AG09319 (cell line): ENCODE measurements around the gene HTT.

ENCODE experiments used
- DNase-seq: peaks from one replicate; pipeline ENCODE4 v3.0.0-alpha.2; 2010; ENCODE audit warnings: low read depth; ENCODE audit errors: extremely low read depth
- CTCF ChIP-seq: IDR thresholded peaks from 2 replicates; pipeline ENCODE4 v1.5.1; 2011; ENCODE audit warnings: low read depth, mild to moderate bottlenecking, inconsistent platforms, low read length, moderate library complexity

HTT gene

GRCh38 chr4:3233391-3234071 lies 159.1 kb downstream of the HTT start:
- no peak for DNase-seq
- no peak for TF ChIP-seq CTCF

- no peak for DNase-seq
- no peak for TF ChIP-seq CTCF
Measured at GRCh38 chr4:3234171-3235029, 159.9 kb downstream of the HTT start.

- TF ChIP-seq CTCF = no peak
- no peak for DNase-seq
Measured at GRCh38 chr4:3235030-3235345, 160.5 kb downstream of the HTT start.

- no peak for TF ChIP-seq CTCF
- no peak for DNase-seq
Measured at GRCh38 chr4:3235581-3235980, 161.1 kb downstream of the HTT start.

- DNase-seq = no peak
- TF ChIP-seq CTCF = no peak
Measured at GRCh38 chr4:3236326-3236878, 161.9 kb downstream of the HTT start.

- no peak for TF ChIP-seq CTCF
- DNase-seq = no peak
Measured at GRCh38 chr4:3237266-3237665, 162.8 kb downstream of the HTT start.
